Ovary (tissue), 9 donors: Measurements from ENCODE around the gene CSNK1G1. TPM values are rescaled to one million over a fixed set of nuclear protein-coding genes. Genes with fewer than 3 reads are reported as not detected.

ENCODE experiments used
- DNase-seq, 5 donors: peaks; one replicate each; pipeline ENCODE4 v3.0.0-alpha.2; 2019 to 2020
- H3K27ac ChIP-seq, 2 donors: fragments of 200-600 bp; one replicate each; pipeline versions ENCODE4 v1.5.1 to v1.8.0; 2019 to 2022
- H3K27me3 ChIP-seq: fragments of 200-600 bp; one replicate; pipeline ENCODE4 v1.8.0; 2022
- H3K36me3 ChIP-seq: fragments of 200-600 bp; sonication (generic); one replicate; pipeline ENCODE4 v1.5.1; 2019
- H3K4me1 ChIP-seq: one replicate; pipeline ENCODE4 v1.8.1; 2013; ENCODE audit warnings: mild to moderate bottlenecking, moderate library complexity; ENCODE audit not compliant: insufficient read depth
- H3K4me3 ChIP-seq: fragments of 200-600 bp; sonication (generic); one replicate; pipeline ENCODE4 v1.5.1; 2017
- H3K9me3 ChIP-seq, 2 donors: fragments of 200-600 bp in 1 of 2; sonication (generic) in 1 of 2; one replicate each; pipeline versions ENCODE4 v1.5.1 to v1.8.1; 2013 to 2019; ENCODE audit warnings: mild to moderate bottlenecking in 1 of 2, moderate library complexity in 1 of 2
- CTCF ChIP-seq, 3 donors: fragments of 450-650 bp in 2 of 3; fragments of 200-600 bp in 1 of 3; IDR thresholded peaks; one replicate each; pipeline versions ENCODE4 v1.5.1 to v1.8.0; 2016 to 2022; ENCODE audit warnings: antibody characterized with exemption in 3 of 3, mild to moderate bottlenecking in 1 of 3
- EP300 ChIP-seq: sonication (generic); formaldehyde crosslinking; IDR thresholded peaks from one replicate; pipeline ENCODE4 v1.6.1; 2017; ENCODE audit warnings: antibody characterized with exemption
- POLR2A ChIP-seq: fragments of 450-650 bp; IDR thresholded peaks from one replicate; pipeline ENCODE4 v1.6.1; 2017; ENCODE audit warnings: antibody characterized with exemption, mild to moderate bottlenecking, moderate library complexity
- WGBS, 3 donors: extraction: QIAGEN DNeasy Blood & Tissue Kit in 1 of 3; methylation state at CpG; one replicate each; pipeline versions ENCODE4 v1.1.5 to v1.1.7; 2013 to 2017; 5-methylcytosine and 5-hydroxymethylcytosine counted together
- intact Hi-C, 4 donors: fragments of 100-400 bp; cut with DNase I; formaldehyde crosslinking; loops; one replicate each; pipeline versions ENCODE4 v1.11.0 to v1.15.1; 2022 to 2023
- polyA plus RNA-seq, 2 donors: library from polyadenylated mRNA; stranded (reverse); fragments of 200-250 nt in 1 of 2; fragments of 350-450 nt in 1 of 2; fragmentation: Illumina TruSeq in 1 of 2; extraction: RNeasy Lipid Tissue Mini Kit (QIAGEN cat#74804) in 1 of 2; gene quantifications; one replicate each; pipeline ENCODE4 v1.2.3, GENCODE V29; 2013 to 2014
- total RNA-seq, 7 donors: library from RNA; depleted of rRNA in 2 of 7; stranded (reverse); fragments of >200 nt in 2 of 7; fragmentation: NEBNext Ultra II Directional in 3 of 7; extraction: Animal tissue kit (Norgen Biotek cat#: 25700) in 3 of 7; gene quantifications; one replicate each; pipeline versions ENCODE4 v1.1.0 to v1.2.4, GENCODE V29; 2016 to 2023
- donor health status: DM: no; HTN: no; CAD: no; lungs with moderate emphysema.
- donor health status: DM: no; HTN: no; CAD: no.
- donor health status: Bipolar disorder and iron deficiency.
- donor health status: DM: yes; HTN: yes; CAD: no.
- donor health status: DM: no; HTN: no; CAD: no.
- donor health status: DM: yes; HTN: yes; CAD: no.

CSNK1G1 gene
- total and polyA plus RNA-seq, 9 donors, result 2.9 to 23.9 (median 14.2) TPM

GRCh38 chr15:64315216-64315615, 40.8 kb downstream of the CSNK1G1 start:
- no peak for DNase-seq
- Histone ChIP-seq H3K9me3 (no peaks in the 10 kb centered on the region), H3K4me1 (peaks cover 4% of the 10 kb centered on the region), H3K27ac (no peak overlapping the region), H3K4me3 (no peak overlapping the region), H3K36me3 (no peaks in the 10 kb centered on the region), H3K27me3 (no peaks in the 10 kb centered on the region)
- intact Hi-C loops, result no loop called here
- TF ChIP-seq CTCF (IDR thresholded peaks at IDR 0.05) (no peak), EP300 (no peak), POLR2A (no peak)
- WGBS, 3 donors, result 60 to 67% (median 63%) methylated on average over 4 of the region's 4 CpGs

- Histone ChIP-seq H3K27me3 (no peaks in the 10 kb centered on the region), H3K9me3 (no peaks in the 10 kb centered on the region), H3K36me3 (no peaks in the 10 kb centered on the region), H3K27ac (no peak overlapping the region), H3K4me3 (no peak overlapping the region), H3K4me1 (peaks cover 4% of the 10 kb centered on the region)
- WGBS, 3 donors, result 43 to 57% (median 45%) methylated on average over 3 of the region's 3 CpGs
- DNase-seq, result no peak
- TF ChIP-seq CTCF (IDR thresholded peaks at IDR 0.05), result no peak
- no peak for TF ChIP-seq EP300
- no peak for TF ChIP-seq POLR2A
- intact Hi-C loops, result no loop called here
Measured at GRCh38 chr15:64314456-64314855, 41.5 kb downstream of the CSNK1G1 start.

- DNase-seq, result no peak
- Histone ChIP-seq H3K4me1 (peaks cover 4% of the 10 kb centered on the region), H3K27me3 (no peaks in the 10 kb centered on the region), H3K4me3 (no peak overlapping the region), H3K27ac (no peak overlapping the region), H3K36me3 (no peaks in the 10 kb centered on the region), H3K9me3 (no peaks in the 10 kb centered on the region)
- intact Hi-C loops, result no loop called here
- TF ChIP-seq CTCF (IDR thresholded peaks at IDR 0.05) (no peak), POLR2A (no peak), EP300 (no peak)
- WGBS, 3 donors, result 90 to 93% (median 90%) methylated on average over 6 of the region's 6 CpGs
Measured at GRCh38 chr15:64311566-64311965, 44.4 kb downstream of the CSNK1G1 start.

GRCh38 chr15:64310036-64310435, 45.9 kb downstream of the CSNK1G1 start:
- DNase-seq, result no peak
- Histone ChIP-seq H3K9me3 (no peaks in the 10 kb centered on the region), H3K27me3 (no peaks in the 10 kb centered on the region), H3K4me1 (peaks cover 1% of the 10 kb centered on the region), H3K4me3 (no peak overlapping the region), H3K27ac (no peak overlapping the region), H3K36me3 (no peaks in the 10 kb centered on the region)
- intact Hi-C loops, result no loop called here
- TF ChIP-seq CTCF (IDR thresholded peaks at IDR 0.05), result no peak
- TF ChIP-seq POLR2A, result no peak
- no peak for TF ChIP-seq EP300

GRCh38 chr15:64305261-64305660, 50.7 kb downstream of the CSNK1G1 start:
- DNase-seq, result no peak
- TF ChIP-seq CTCF (IDR thresholded peaks at IDR 0.05) (no peak), POLR2A (no peak), EP300 (no peak)
- Histone ChIP-seq H3K36me3 (no peaks in the 10 kb centered on the region), H3K4me3 (no peak overlapping the region), H3K9me3 (no peaks in the 10 kb centered on the region), H3K27ac (no peak overlapping the region), H3K27me3 (no peaks in the 10 kb centered on the region), H3K4me1 (no peaks in the 10 kb centered on the region)
- intact Hi-C loops, result no loop called here
- 76 to 84% (median 81%) methylated on average over 2 of the region's 2 CpGs for WGBS, 3 donors
